ENCODE results near the gene RNF5.
"Not testable (repeated sequence)": the region's sequence is repeated elsewhere in the genome, so short reads cannot be mapped to it uniquely, and the experiment has no call there.

RNF5 gene

GRCh38 chr6:32208996-32209395, 30.8 kb downstream of the RNF5 start:
- Histone ChIP-seq H3K23ac (ENCODE audit: low read depth, low read length, poor library complexity) (no peak overlapping the region), H2BK15ac (ENCODE audit: low read length) (no peak overlapping the region), H3K4ac (ENCODE audit: low read length) (no peak overlapping the region), H3K27me3 (ENCODE audit: control insufficient read depth in 3 of 3, insufficient read depth in 3 of 3, low read depth in 1 of 3, low read length in 3 of 3) (peaks cover 0 to 9% (median 0%) of the 10 kb centered on the region in 3 experiments), H3K9me3 (replicated peaks in 1 of 2; ENCODE audit: control insufficient read depth in 2 of 2, insufficient read depth in 1 of 2, low read depth in 1 of 2, low read length in 2 of 2) (no peaks in the 10 kb centered on the region), H4K91ac (ENCODE audit: low read depth, low read length, poor library complexity) (no peak overlapping the region), H3K4me3 (ENCODE audit: low read length in 2 of 2) (no peak overlapping the region), H3K9ac (ENCODE audit: low read depth, low read length, poor library complexity) (no peak overlapping the region), H3K27ac (replicated peaks; ENCODE audit: low read length) (no peak overlapping the region), H4K8ac (ENCODE audit: low read depth, low read length) (no peak overlapping the region), H2BK5ac (ENCODE audit: low read length) (no peak overlapping the region), H3K18ac (ENCODE audit: low read length) (no peak overlapping the region), H3K14ac (ENCODE audit: low read length) (no peak overlapping the region), H3K4me2 (ENCODE audit: insufficient read depth, low read length, poor library complexity, severe bottlenecking) (no peak overlapping the region), H3K79me1 (ENCODE audit: low read depth, low read length) (no peaks in the 10 kb centered on the region), H2BK12ac (ENCODE audit: low read length) (no peak overlapping the region), H2AFZ (ENCODE audit: low read length) (no peak overlapping the region), H2AK5ac (ENCODE audit: low read depth, low read length) (no peak overlapping the region), H3K36me3 (replicated peaks in 1 of 2; ENCODE audit: control insufficient read depth in 2 of 2, insufficient read depth in 2 of 2, low read length in 2 of 2) (no peaks in the 10 kb centered on the region), H2BK120ac (ENCODE audit: low read depth, low read length) (no peak overlapping the region), H3K4me1 (ENCODE audit: control insufficient read depth in 2 of 2, insufficient read depth in 1 of 2, low read depth in 1 of 2, low read length in 2 of 2) (peaks cover 0 to 2% of the 10 kb centered on the region in 2 donors)
- no peak for DNase-seq (ENCODE audit: low spot score)
- WGBS, 2 donors (ENCODE audit: extremely low coverage in 2 of 2, insufficient read length in 2 of 2, insufficient replicate concordance in 1 of 2): no CpG with 5 or more reads among the region's 1 CpG

- H3K4me1 ChIP-seq (ENCODE audit: control insufficient read depth in 2 of 2, insufficient read depth in 1 of 2, low read depth in 1 of 2, low read length in 2 of 2): no peaks in the 10 kb centered on the region
- H3K14ac ChIP-seq (ENCODE audit: low read length): no peak overlapping the region
- H3K4me3 ChIP-seq (ENCODE audit: low read length in 2 of 2): no peak overlapping the region
- no peak overlapping the region for H3K27ac ChIP-seq (replicated peaks; ENCODE audit: low read length)
- peaks cover 0 to 14% (median 0%) of the 10 kb centered on the region in 3 experiments for H3K27me3 ChIP-seq (ENCODE audit: control insufficient read depth in 3 of 3, insufficient read depth in 3 of 3, low read depth in 1 of 3, low read length in 3 of 3)
- no peak overlapping the region for H2BK12ac ChIP-seq (ENCODE audit: low read length)
- H2AK5ac ChIP-seq (ENCODE audit: low read depth, low read length): no peak overlapping the region
- no peaks in the 10 kb centered on the region for H3K9me3 ChIP-seq (replicated peaks in 1 of 2; ENCODE audit: control insufficient read depth in 2 of 2, insufficient read depth in 1 of 2, low read depth in 1 of 2, low read length in 2 of 2)
- no peak overlapping the region for H3K23ac ChIP-seq (ENCODE audit: low read depth, low read length, poor library complexity)
- DNase-seq (ENCODE audit: low spot score): no peak
- H2BK15ac ChIP-seq (ENCODE audit: low read length): no peak overlapping the region
- no peak overlapping the region for H3K9ac ChIP-seq (ENCODE audit: low read depth, low read length, poor library complexity)
- no peak overlapping the region for H2BK120ac ChIP-seq (ENCODE audit: low read depth, low read length)
- no peak overlapping the region for H2BK5ac ChIP-seq (ENCODE audit: low read length)
- H3K18ac ChIP-seq (ENCODE audit: low read length): no peak overlapping the region
- H3K4ac ChIP-seq (ENCODE audit: low read length): no peak overlapping the region
- H3K4me2 ChIP-seq (ENCODE audit: insufficient read depth, low read length, poor library complexity, severe bottlenecking): no peak overlapping the region
- no peak overlapping the region for H4K91ac ChIP-seq (ENCODE audit: low read depth, low read length, poor library complexity)
- WGBS, 2 donors (ENCODE audit: extremely low coverage in 2 of 2, insufficient read length in 2 of 2, insufficient replicate concordance in 1 of 2): no CpG with 5 or more reads among the region's 5 CpGs
- H4K8ac ChIP-seq (ENCODE audit: low read depth, low read length): no peak overlapping the region
- no peaks in the 10 kb centered on the region for H3K79me1 ChIP-seq (ENCODE audit: low read depth, low read length)
- no peak overlapping the region for H2AFZ ChIP-seq (ENCODE audit: low read length)
- no peaks in the 10 kb centered on the region for H3K36me3 ChIP-seq (replicated peaks in 1 of 2; ENCODE audit: control insufficient read depth in 2 of 2, insufficient read depth in 2 of 2, low read length in 2 of 2)
Measured at GRCh38 chr6:32210191-32210601, 32.0 kb downstream of the RNF5 start.

- H3K27ac ChIP-seq (replicated peaks; ENCODE audit: low read length); H3K79me1 ChIP-seq (ENCODE audit: low read depth, low read length); H3K4me2 ChIP-seq (ENCODE audit: insufficient read depth, low read length, poor library complexity, severe bottlenecking); H2AK5ac ChIP-seq (ENCODE audit: low read depth, low read length); H3K18ac ChIP-seq (ENCODE audit: low read length); H3K36me3 ChIP-seq (replicated peaks in 1 of 2; ENCODE audit: control insufficient read depth in 2 of 2, insufficient read depth in 2 of 2, low read length in 2 of 2); H2AFZ ChIP-seq (ENCODE audit: low read length); H2BK5ac ChIP-seq (ENCODE audit: low read length); H2BK15ac ChIP-seq (ENCODE audit: low read length); H3K23ac ChIP-seq (ENCODE audit: low read depth, low read length, poor library complexity); H3K4ac ChIP-seq (ENCODE audit: low read length); DNase-seq (ENCODE audit: low spot score); H4K91ac ChIP-seq (ENCODE audit: low read depth, low read length, poor library complexity); H3K4me3 ChIP-seq (ENCODE audit: low read length in 2 of 2); H2BK12ac ChIP-seq (ENCODE audit: low read length); H3K9ac ChIP-seq (ENCODE audit: low read depth, low read length, poor library complexity); H3K9me3 ChIP-seq (replicated peaks in 1 of 2; ENCODE audit: control insufficient read depth in 2 of 2, insufficient read depth in 1 of 2, low read depth in 1 of 2, low read length in 2 of 2); H3K14ac ChIP-seq (ENCODE audit: low read length); H4K8ac ChIP-seq (ENCODE audit: low read depth, low read length); H3K4me1 ChIP-seq (ENCODE audit: control insufficient read depth in 2 of 2, insufficient read depth in 1 of 2, low read depth in 1 of 2, low read length in 2 of 2); H2BK120ac ChIP-seq (ENCODE audit: low read depth, low read length): not testable (repeated sequence)
- peaks cover 0 to 18% (median 0%) of the 10 kb centered on the region in 3 experiments for H3K27me3 ChIP-seq (ENCODE audit: control insufficient read depth in 3 of 3, insufficient read depth in 3 of 3, low read depth in 1 of 3, low read length in 3 of 3)
- no CpG with 5 or more reads among the region's 4 CpGs for WGBS, 2 donors (ENCODE audit: extremely low coverage in 2 of 2, insufficient read length in 2 of 2, insufficient replicate concordance in 1 of 2)
Measured at GRCh38 chr6:32211432-32211831, 33.2 kb downstream of the RNF5 start.

- no peak overlapping the region for H2BK5ac ChIP-seq (ENCODE audit: low read length)
- no CpG with 5 or more reads among the region's 12 CpGs for WGBS, 2 donors (ENCODE audit: extremely low coverage in 2 of 2, insufficient read length in 2 of 2, insufficient replicate concordance in 1 of 2)
- H2BK15ac ChIP-seq (ENCODE audit: low read length): peak overlapping the region; percentile 59
- H4K91ac ChIP-seq (ENCODE audit: low read depth, low read length, poor library complexity): no peak overlapping the region
- no peak overlapping the region for H3K4me2 ChIP-seq (ENCODE audit: insufficient read depth, low read length, poor library complexity, severe bottlenecking)
- H3K4ac ChIP-seq (ENCODE audit: low read length): no peak overlapping the region
- peak overlapping the region; percentile 19 for H3K18ac ChIP-seq (ENCODE audit: low read length)
- no peak overlapping the region for H2BK12ac ChIP-seq (ENCODE audit: low read length)
- no peaks in the 10 kb centered on the region for H3K79me1 ChIP-seq (ENCODE audit: low read depth, low read length)
- H3K36me3 ChIP-seq (replicated peaks in 1 of 2; ENCODE audit: control insufficient read depth in 2 of 2, insufficient read depth in 2 of 2, low read length in 2 of 2): no peaks in the 10 kb centered on the region
- H3K9ac ChIP-seq (ENCODE audit: low read depth, low read length, poor library complexity): no peak overlapping the region
- H2BK120ac ChIP-seq (ENCODE audit: low read depth, low read length): no peak overlapping the region
- H3K9me3 ChIP-seq (replicated peaks in 1 of 2; ENCODE audit: control insufficient read depth in 2 of 2, insufficient read depth in 1 of 2, low read depth in 1 of 2, low read length in 2 of 2): no peaks in the 10 kb centered on the region
- H3K4me3 ChIP-seq (ENCODE audit: low read length in 2 of 2): no peak overlapping the region
- H2AFZ ChIP-seq (ENCODE audit: low read length): no peak overlapping the region
- H3K27ac ChIP-seq (replicated peaks; ENCODE audit: low read length): no peak overlapping the region
- no peak overlapping the region for H3K14ac ChIP-seq (ENCODE audit: low read length)
- DNase-seq (ENCODE audit: low spot score): no peak
- H2AK5ac ChIP-seq (ENCODE audit: low read depth, low read length): peak overlapping the region; percentile 88
- H3K23ac ChIP-seq (ENCODE audit: low read depth, low read length, poor library complexity): no peak overlapping the region
- peaks cover 0 to 18% (median 0%) of the 10 kb centered on the region in 3 experiments for H3K27me3 ChIP-seq (ENCODE audit: control insufficient read depth in 3 of 3, insufficient read depth in 3 of 3, low read depth in 1 of 3, low read length in 3 of 3)
- no peaks in the 10 kb centered on the region for H3K4me1 ChIP-seq (ENCODE audit: control insufficient read depth in 2 of 2, insufficient read depth in 1 of 2, low read depth in 1 of 2, low read length in 2 of 2)
- no peak overlapping the region for H4K8ac ChIP-seq (ENCODE audit: low read depth, low read length)
Measured at GRCh38 chr6:32212076-32212760, 34.0 kb downstream of the RNF5 start.
